GM21390 (cell line): ENCODE measurements around the gene WBP2.
A peak's percentile ranks its signal among the peaks of the same experiment; 100 is the strongest.

Source experiments
- ATAC-seq: cut with Tn5 transposase; IDR thresholded peaks from one replicate; pipeline ENCODE4 v1.9.1; 2021; ENCODE audit not compliant: unreplicated experiment

WBP2 gene

GRCh38 chr17:75846692-75847613, 8.2 kb downstream of the WBP2 start:
- no peak for ATAC-seq

- no peak for ATAC-seq
Observed at GRCh38 chr17:75845933-75846691, 9.0 kb downstream of the WBP2 start.

- ATAC-seq: peak; percentile 76
Observed at GRCh38 chr17:75845058-75845711, 9.9 kb downstream of the WBP2 start.

DNA sequence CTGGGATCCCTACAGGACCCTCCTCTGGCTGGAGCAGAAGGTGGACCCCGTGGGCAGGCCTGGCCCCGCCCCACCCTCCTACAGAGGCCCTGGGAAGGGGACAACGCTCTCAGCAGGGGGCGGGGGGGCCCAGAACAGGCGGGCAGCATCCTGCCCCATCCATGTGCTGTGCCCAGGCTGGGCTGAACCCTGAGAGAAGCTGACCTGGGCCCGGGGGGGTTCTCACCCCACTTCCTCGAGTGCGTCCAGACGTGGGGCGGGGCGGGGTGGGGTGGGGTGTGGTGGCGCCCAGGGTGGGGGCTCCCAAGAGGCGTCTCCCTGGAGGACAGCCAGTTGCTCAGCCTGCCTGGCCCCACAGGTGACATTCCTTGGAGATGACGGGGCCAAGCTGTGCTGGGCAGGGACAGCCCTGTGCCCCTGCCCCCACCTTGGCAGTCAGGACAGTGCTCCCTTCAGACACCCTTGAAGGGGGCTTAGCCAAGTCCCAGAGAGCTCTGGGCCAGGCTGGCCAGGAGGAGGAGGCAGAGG, 10.5 kb downstream of the WBP2 start:
- ATAC-seq: peak; percentile 18

DNA sequence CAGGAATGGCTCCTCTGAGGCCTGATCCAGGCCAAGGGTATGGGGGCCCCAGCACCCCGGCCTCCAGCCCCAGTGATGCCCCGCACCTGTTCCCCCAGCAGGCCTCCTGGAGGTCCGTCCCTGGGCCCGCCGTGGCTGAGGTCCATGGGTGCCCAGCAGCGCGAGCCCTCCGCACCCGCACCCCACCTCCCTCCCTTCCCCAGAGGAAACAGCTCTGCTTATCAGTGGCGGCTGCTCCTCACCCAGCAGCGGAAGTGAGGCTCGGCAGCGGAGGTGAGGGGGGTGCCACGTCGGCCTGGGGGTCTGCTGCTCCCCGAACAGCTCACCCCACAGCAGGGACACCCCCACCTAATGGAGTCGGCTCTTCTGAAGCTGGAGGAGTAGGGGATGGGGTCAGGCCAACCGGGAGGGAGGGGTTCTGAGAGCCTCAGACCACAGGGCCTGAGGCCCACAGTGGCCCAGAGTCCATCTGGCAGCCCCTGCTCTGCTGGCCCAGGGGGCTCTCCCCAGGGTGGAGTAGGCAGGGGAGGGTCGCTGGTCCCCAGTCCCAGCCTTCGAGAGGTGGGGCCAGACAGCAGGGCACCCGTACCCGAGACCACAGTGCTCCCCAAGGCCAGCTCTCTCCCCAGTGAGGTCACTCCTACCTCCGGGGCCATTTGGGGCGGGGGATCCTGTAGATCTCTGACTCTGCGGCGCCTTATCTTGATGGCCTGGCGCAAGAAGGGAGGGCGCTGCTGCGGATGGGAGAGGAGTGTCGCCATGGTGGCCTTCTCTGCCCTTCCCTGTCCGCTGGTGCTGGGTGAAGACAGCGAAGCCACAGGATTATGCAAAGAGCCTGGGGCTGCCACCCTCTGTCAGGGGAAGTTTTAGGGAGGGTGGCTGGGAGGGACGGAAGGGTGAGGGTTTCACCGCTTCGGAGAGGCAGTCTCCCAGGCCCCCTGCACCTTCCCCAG, 11.3 kb downstream of the WBP2 start, which contains the start of gene UNC13D:
TSS of gene UNC13D (minus strand) at position 828 of the 953 bp plus-strand sequence. CDS start at position 761, 67 bp downstream.
- no peak for ATAC-seq

DNA sequence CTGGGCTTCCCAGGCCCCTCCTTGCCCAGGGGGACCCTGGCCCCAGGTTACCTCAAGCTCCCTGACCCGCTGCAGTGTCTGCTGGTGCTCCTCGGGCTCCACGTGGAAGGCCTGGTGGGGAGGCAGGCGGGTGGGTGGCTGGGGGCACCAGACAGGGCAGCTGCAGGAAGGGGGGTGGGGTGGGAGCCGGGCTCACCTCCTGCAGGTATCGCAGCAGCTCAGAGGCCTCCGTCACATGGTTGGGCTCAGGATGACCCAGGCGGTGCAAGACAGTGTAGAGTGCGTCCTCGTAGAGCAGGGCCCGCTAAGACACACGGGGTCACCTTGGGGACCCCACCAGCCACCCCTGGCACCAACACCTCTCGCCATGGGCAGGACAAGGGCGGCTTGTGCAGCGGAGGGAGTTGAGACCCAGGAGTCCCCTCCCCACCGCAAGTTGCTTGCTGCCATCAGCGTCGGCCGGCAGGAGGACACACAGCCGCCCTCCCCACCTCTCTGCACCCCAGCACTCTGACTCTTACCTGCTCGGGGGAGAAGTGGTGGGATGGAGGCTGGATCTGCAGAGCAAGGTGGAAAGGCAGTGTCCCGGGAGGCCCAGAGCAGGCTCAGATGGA, 12.1 kb downstream of the WBP2 start:
- no peak for ATAC-seq

- ATAC-seq: no peak
Observed at GRCh38 chr17:75842411-75842810, 12.7 kb downstream of the WBP2 start.

GRCh38 chr17:75840799-75841164, 14.4 kb downstream of the WBP2 start:
- ATAC-seq: no peak

DNA sequence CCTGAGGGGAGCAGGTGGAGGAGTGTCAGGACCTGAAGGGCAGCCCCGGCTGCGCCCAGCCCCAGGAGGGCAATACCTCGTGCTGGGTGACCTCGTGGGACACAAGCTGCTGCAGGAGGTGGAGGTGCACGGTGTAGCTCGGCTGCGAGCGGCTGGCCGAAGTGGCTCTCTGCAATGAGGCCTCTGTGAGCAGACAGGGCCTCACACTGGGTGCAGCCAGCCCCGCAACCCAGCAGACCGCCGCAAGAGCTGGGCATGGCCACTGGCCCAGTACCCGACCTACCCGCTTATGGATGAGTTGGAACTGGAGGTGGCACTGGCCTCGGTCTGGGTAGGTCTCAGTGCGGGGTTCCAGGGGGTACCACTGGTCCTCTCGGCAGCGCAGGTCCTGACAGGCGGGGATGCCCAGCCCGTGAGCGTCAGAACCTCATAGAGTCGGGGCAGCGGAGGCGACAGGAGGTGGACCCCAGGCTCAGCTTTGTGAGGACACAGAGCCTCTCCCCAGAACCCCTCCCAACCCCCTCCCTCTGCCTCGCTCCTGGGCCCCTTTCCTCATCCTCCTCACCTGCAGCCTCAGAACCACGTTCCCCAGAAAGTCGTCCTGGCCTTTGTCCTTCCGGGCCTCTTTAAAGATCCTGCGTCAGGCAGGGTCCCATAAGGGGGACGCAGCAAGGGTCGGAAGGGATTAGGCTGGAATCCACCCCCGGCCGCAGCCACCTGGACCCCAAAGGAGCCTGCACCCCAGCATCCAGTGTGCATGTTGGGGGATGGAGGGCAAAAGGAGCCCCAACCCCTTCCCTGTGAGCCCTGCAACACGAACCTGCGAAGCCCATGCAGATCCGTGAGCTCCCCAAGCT, 15.0 kb downstream of the WBP2 start:
- ATAC-seq: no peak

DNA sequence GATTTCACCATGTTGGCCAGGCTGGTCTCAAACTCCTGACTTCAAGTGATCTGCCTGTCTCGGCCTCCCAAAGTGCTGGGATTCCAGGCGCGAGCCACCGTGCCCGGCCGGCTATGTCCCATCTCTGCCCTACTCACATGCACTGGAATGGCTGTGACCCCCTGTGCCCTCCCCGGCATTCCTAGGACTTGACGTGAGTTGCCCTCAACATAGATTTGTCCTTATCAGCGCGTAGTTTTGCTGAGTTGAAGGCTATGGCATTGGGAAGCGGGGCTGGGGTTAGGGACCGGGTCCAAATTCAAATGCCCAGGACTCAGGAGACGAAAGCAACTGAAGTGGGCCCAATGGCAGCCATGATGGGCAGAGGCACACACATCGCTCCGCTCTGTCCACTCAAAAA, 16.7 kb downstream of the WBP2 start:
- no peak for ATAC-seq

GRCh38 chr17:75837899-75838298, 17.2 kb downstream of the WBP2 start:
- ATAC-seq: no peak

DNA sequence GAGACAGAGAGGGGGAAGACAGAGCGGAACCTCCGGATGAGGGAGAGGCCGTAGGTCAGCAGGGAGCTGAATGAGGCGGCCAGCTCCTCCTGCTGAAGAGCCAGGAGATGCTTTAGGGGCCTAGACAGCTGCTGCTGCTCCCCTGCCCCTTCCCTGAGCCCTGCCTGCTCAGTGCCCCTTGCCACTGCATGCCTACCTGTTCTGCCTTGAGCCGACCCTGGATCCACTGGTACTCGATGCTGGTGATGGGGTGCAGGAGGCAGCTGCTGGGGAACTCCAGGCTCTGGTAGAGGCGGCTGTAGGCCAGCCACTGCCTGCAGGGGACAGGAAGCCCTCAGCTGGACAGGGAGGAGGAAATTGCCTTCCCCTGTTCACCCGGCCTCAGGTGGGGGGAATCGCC, 18.5 kb downstream of the WBP2 start:
- ATAC-seq: no peak

- no peak for ATAC-seq
Observed at GRCh38 chr17:75835654-75835987, 19.5 kb downstream of the WBP2 start.

DNA sequence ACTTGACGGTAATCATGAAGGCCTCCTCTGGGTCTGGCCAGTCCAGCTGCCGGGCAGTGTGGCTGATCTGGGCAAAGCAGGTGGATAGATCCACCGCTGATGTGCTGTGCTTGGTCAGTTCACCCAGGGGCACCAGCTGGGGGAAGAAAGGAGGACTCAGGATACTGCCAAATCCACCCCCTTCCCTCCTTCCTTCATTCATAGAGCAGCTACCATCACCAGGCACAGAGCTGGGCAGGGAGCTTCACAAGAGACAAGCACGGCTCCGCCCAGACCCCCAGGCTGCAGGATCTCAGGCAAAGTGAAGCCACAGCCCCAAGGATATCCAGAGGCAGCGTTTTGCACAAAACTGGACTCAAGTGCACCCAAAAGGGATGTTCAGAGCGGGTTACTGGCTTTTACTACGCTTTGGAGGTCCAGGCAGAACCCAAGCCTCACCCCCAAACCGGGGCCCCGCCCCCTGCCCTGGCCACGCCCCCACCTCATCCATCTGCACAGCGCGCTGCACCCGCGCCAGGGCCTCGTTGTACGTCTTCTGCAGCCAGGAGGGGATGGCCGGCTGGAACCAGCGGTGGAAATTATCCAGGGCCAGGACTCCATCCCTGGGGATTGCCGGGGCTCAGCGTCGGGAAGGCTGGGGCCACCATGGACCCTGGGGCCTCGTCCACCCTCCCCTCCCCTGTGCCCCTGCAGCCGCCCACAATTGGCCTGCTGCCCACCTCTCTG, 20.0 kb downstream of the WBP2 start:
- ATAC-seq: no peak

DNA sequence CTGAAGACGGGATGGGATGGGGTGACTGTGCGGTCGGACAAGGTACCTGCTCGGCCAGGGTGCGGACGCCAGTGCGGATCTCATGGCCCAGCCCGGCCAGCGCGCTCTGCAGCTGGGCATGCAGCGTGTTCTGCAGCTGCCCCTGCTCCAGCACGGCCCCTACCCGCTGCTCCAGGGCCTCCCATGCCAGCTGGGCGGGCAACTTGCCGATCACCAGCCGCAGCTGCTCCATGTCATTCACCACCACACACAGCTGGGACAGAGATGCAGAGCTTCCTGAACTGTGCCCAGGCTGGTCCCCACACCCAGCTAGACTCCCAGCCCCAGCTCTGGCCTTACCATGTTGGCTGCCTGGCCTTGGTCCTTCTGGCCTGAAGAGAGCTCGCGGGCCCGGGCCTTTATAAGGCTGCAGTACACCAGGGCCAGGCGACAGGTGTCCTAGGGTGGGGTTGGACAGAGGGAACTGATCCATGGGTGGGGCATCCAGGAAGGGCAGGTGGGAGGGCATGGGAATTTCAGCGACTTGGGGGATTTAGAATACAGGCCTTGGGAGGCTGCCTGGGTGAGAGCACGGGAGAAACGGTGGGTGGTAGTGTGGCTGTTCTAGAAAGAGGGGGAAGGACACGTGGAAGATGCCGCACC, 20.7 kb downstream of the WBP2 start:
- no peak for ATAC-seq

DNA sequence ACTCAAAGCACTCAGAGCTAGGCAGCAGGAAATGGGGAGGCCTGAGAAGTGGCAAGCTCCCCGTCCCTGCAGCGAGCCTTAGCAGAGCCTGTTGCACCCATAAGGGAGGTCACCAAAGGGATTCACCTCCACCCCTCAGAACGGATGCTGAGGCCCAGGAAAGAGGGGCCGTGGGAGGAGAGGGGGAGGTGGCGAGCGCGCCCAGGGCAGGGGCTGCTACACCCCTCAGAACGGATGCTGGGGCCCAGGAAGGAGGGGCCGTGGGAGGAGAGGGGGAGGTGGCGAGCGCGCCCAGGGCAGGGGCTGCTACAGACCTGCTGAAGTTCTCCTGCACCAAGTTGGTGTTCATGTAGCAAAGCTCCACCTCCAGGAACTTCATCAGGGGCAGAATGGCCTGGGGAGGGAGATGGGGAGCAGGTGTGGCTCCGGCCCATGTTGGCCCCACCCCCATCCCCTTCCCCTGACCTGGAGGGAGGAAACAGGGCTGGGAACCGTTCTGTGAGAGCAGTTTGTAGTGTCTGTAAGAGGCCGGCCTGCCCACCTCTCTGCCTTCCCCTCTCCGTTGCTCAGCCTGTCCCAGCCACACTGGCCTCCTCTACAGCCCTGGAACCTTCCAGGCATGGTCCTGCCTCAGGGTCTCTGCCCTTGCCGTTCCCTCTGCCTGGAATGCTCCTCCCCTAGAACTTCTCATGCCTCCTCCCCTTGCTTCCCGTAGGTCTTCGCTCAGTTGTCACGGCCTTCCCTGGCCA, 22.3 kb downstream of the WBP2 start:
- no peak for ATAC-seq

GRCh38 chr17:75832164-75832651, 22.9 kb downstream of the WBP2 start:
- no peak for ATAC-seq
